ENCODE results near the gene TNK2.

The TNK2 gene

DNA sequence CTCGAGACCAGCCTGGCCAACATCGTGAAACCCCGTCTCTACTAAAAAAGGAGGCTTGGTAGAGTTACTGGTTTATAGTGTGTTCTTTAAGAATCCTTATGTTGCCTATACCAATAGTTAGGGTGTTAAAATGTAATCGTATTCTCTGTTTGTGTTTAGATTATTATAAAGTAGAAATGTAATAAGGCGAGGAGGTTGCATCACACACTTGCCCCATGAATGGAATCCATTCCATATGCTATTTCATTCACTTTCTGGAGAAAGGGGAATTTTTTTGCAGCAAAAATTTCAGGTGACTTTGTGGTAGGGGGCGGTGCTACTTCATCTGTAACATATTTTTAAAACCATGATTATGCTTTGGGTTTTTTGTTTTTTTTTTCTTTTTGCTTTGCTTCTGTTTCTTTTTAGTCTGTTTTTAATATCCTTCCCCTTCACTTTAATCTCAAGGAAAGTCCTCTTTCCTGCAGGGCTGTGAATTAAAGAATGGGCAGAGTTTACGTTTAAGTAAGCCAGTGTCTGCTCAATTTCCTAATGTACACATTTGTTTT is 63.6 kb downstream of the TNK2 start:
- H3K4me1 ChIP-seq (ENCODE audit: insufficient read depth, insufficient read length): peaks cover 3% of the 10 kb centered on the region
- no peaks in the 10 kb centered on the region for H3K27me3 ChIP-seq (ENCODE audit: insufficient read depth, insufficient read length)
- H3K9ac ChIP-seq (ENCODE audit: insufficient read length, low read depth): no peak overlapping the region
- no peak overlapping the region for H3K4me3 ChIP-seq (ENCODE audit: insufficient read length, low read depth)
- no peak for DNase-seq (ENCODE audit: low read depth, low spot score)
- no peak for TF ChIP-seq SUZ12 (IDR thresholded peaks at IDR 0.05; ENCODE audit: extremely low read depth, insufficient read depth, insufficient read length)
- TF ChIP-seq ZNF274 (IDR thresholded peaks at IDR 0.05; ENCODE audit: low read depth, low read length): no peak
- TF ChIP-seq YY1 (IDR thresholded peaks at IDR 0.05; ENCODE audit: insufficient read depth, insufficient read length): no peak
- no peaks in the 10 kb centered on the region; the same call in 1 of the 2 replicates for H3K9me3 ChIP-seq (ENCODE audit: insufficient read depth, low read length)
- no peaks in the 10 kb centered on the region for H3K36me3 ChIP-seq (ENCODE audit: insufficient read depth, insufficient read length, low read length)

DNA sequence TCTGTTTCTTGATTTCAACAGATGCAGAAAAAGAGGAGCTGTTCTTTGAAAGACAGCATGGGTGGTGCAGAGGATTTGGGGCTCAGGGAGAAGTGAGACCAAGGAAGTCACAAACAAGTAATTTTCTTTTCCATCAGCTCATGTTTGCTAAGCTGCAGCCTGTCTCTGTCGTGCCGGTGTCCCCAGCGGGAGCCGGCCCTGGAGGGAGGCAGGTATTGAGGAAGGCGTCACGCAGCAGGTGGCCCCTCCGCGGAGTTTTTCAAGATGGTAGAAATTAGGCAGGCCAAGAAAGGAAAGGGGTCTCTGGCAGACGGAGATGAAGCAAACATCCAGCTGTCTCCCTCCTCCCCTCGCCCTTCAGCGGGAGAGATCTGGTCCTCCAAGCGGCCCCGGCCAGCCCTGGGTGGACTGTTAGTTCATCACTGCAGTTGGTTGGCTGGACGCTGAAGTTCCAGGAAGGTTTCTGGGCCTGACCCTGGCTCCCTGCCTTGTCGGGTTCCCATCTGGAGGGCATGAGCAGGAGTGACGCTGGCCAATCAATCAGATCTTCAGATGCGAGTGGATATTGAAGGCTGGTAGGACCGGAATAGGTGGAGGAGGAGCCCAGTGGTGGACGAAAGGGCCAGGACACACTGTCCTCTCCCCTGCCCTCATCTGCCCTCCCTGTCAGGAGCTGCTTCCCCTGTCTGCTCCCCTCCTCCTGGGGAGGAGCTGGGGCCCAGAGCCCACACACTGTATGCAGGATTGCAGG is 68.9 kb downstream of the TNK2 start:
- TF ChIP-seq YY1 (IDR thresholded peaks at IDR 0.05; ENCODE audit: insufficient read depth, insufficient read length) (no peak), SUZ12 (IDR thresholded peaks at IDR 0.05; ENCODE audit: extremely low read depth, insufficient read depth, insufficient read length) (no peak), ZNF274 (IDR thresholded peaks at IDR 0.05; ENCODE audit: low read depth, low read length) (no peak)
- Histone ChIP-seq H3K36me3 (ENCODE audit: insufficient read depth, insufficient read length, low read length) (no peaks in the 10 kb centered on the region), H3K9ac (ENCODE audit: insufficient read length, low read depth) (peak overlapping the region; percentile 3), H3K4me3 (ENCODE audit: insufficient read length, low read depth) (no peak overlapping the region), H3K4me1 (ENCODE audit: insufficient read depth, insufficient read length) (peaks cover 9% of the 10 kb centered on the region), H3K27me3 (ENCODE audit: insufficient read depth, insufficient read length) (no peaks in the 10 kb centered on the region), H3K9me3 (ENCODE audit: insufficient read depth, low read length) (peaks cover 11% of the 10 kb centered on the region; the same call in 1 of the 2 replicates)
- DNase-seq (ENCODE audit: low read depth, low spot score): no peak

DNA sequence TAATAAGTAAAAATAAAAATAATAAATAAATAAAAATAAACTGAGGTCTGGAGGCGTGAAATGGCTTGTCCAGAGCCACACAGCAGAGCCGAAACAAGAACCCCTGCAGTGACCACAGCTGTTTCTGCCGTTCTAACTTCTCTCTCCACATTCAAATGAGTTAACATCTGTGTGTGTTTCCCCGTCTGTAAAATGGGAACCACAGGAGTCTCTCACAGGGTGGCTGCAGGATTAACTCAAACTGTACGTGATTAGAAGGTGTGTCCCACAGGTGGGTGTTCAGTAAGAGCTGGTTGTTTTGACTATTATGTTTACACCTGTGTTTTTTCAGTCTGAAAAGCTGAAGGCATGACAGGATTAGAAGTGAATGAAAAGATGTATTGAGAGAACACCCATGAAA is 69.6 kb downstream of the TNK2 start:
- peaks cover 9% of the 10 kb centered on the region for H3K4me1 ChIP-seq (ENCODE audit: insufficient read depth, insufficient read length)
- DNase-seq (ENCODE audit: low read depth, low spot score): no peak
- H3K36me3 ChIP-seq (ENCODE audit: insufficient read depth, insufficient read length, low read length): no peaks in the 10 kb centered on the region
- H3K27me3 ChIP-seq (ENCODE audit: insufficient read depth, insufficient read length): no peaks in the 10 kb centered on the region
- TF ChIP-seq YY1 (IDR thresholded peaks at IDR 0.05; ENCODE audit: insufficient read depth, insufficient read length) (no peak), ZNF274 (IDR thresholded peaks at IDR 0.05; ENCODE audit: low read depth, low read length) (no peak), SUZ12 (IDR thresholded peaks at IDR 0.05; ENCODE audit: extremely low read depth, insufficient read depth, insufficient read length) (no peak)
- no peak overlapping the region for H3K9ac ChIP-seq (ENCODE audit: insufficient read length, low read depth)
- peaks cover 11% of the 10 kb centered on the region; the same call in 1 of the 2 replicates for H3K9me3 ChIP-seq (ENCODE audit: insufficient read depth, low read length)
- H3K4me3 ChIP-seq (ENCODE audit: insufficient read length, low read depth): no peak overlapping the region

DNA sequence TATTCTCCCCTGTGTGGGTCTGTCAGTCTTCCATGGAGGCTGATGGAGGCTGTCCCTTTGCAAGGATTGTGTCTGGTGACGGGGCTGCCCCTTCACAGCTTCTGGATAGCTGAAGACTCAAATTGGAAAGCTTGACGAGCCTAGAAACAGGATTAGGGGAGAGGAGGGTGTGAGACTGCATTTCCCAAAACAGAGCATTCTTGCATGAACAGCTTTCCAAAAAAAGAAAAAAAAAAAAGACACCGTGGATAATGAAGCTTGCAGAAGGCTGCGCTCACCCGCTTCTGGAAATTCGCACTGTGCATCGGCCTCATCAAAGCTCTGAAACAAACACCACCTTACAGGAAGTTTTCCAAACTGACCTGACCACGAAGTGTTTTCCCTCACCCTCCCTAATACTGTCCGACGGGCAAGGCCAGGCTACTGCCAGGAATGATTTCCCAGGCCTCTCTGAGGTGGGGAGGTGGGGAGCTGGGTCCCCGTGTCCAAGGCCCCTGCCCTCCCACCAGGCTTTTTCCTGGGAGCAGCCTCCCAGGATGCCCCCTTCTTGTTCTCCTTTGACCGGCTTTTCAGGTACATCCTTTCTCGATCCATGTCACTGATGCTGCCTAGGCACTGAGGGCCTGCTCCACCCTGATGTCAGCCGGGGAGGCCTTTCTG is 71.7 kb downstream of the TNK2 start:
- peaks cover 11% of the 10 kb centered on the region; the same call in 1 of the 2 replicates for H3K9me3 ChIP-seq (ENCODE audit: insufficient read depth, low read length)
- no peak for TF ChIP-seq SUZ12 (IDR thresholded peaks at IDR 0.05; ENCODE audit: extremely low read depth, insufficient read depth, insufficient read length)
- no peak for TF ChIP-seq YY1 (IDR thresholded peaks at IDR 0.05; ENCODE audit: insufficient read depth, insufficient read length)
- TF ChIP-seq ZNF274 (IDR thresholded peaks at IDR 0.05; ENCODE audit: low read depth, low read length): no peak
- H3K4me3 ChIP-seq (ENCODE audit: insufficient read length, low read depth): no peak overlapping the region
- no peaks in the 10 kb centered on the region for H3K27me3 ChIP-seq (ENCODE audit: insufficient read depth, insufficient read length)
- H3K9ac ChIP-seq (ENCODE audit: insufficient read length, low read depth): no peak overlapping the region
- no peaks in the 10 kb centered on the region for H3K36me3 ChIP-seq (ENCODE audit: insufficient read depth, insufficient read length, low read length)
- H3K4me1 ChIP-seq (ENCODE audit: insufficient read depth, insufficient read length): peaks cover 13% of the 10 kb centered on the region
- DNase-seq (ENCODE audit: low read depth, low spot score): no peak

DNA sequence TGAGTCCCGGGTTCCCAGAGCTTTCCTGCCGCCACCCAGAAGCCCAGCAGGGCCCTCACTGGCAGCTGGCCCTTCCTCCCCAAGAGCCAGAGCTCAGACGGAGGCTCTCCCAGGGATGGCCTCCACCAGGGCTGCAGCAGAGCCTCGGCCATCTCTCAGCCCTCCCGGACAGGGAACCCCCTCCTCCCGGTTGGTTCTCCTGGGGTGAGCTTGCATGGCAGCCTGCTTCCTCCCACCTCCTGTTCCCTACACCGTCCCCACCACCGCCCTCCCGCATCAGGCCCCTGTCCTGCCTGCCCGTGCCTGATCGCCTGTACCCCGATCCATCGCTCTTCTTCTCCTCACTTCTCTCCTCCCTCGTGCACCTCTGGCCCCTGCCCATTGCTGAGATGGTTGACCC is 72.6 kb downstream of the TNK2 start:
- H3K27me3 ChIP-seq (ENCODE audit: insufficient read depth, insufficient read length): no peaks in the 10 kb centered on the region
- H3K4me3 ChIP-seq (ENCODE audit: insufficient read length, low read depth): no peak overlapping the region
- H3K9me3 ChIP-seq (ENCODE audit: insufficient read depth, low read length): peaks cover 11% of the 10 kb centered on the region; the same call in 1 of the 2 replicates
- no peak overlapping the region for H3K9ac ChIP-seq (ENCODE audit: insufficient read length, low read depth)
- peaks cover 13% of the 10 kb centered on the region for H3K4me1 ChIP-seq (ENCODE audit: insufficient read depth, insufficient read length)
- no peaks in the 10 kb centered on the region for H3K36me3 ChIP-seq (ENCODE audit: insufficient read depth, insufficient read length, low read length)
- DNase-seq (ENCODE audit: low read depth, low spot score): no peak
- TF ChIP-seq ZNF274 (IDR thresholded peaks at IDR 0.05; ENCODE audit: low read depth, low read length) (no peak), YY1 (IDR thresholded peaks at IDR 0.05; ENCODE audit: insufficient read depth, insufficient read length) (no peak)

DNA sequence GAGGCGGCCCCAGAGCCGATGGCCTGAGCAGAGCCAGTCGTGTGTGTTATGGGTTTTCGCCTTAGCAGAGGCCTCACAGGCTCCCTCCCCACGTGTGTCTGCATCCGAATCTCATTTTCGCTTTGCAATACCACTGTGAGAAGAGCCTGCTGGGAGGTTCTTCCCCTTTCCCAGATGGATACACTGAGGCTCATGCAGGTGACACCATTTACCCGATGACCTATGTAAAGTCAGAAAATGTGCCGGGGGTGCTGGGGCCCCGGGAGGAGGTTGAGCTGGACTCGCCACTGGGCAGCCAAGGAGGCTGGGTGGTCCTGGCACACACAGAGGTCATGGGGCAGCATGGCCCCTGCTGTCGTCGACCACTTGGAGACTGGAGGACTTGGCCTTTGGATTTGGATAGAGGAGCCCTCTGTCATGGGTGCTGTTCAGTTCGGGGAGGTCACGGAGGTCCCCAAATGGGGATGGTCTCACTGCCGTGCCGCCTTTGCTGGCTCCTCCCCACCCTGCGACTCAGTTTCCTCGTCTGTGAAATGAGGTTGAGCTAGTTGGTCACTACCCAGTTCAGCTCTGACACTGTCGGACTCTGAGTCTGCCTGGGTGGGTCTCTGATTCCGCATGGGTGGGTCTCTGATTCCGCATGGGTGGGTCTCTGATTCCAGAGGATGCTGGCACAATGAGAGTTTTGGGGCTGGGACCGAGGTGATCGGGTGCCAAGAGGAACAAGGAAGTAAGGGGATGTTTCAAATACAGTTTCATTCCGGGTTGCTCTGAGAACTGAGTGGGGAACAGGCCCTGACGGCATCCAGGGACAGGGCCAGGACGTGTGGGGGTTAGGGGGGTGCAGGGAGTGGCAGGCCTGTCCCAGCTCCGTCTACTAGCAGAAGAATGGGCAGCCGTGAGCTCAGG is 73.4 kb downstream of the TNK2 start:
- no peaks in the 10 kb centered on the region for H3K36me3 ChIP-seq (ENCODE audit: insufficient read depth, insufficient read length, low read length)
- TF ChIP-seq ZNF274 (IDR thresholded peaks at IDR 0.05; ENCODE audit: low read depth, low read length) (no peak), SUZ12 (IDR thresholded peaks at IDR 0.05; ENCODE audit: extremely low read depth, insufficient read depth, insufficient read length) (no peak), YY1 (IDR thresholded peaks at IDR 0.05; ENCODE audit: insufficient read depth, insufficient read length) (no peak)
- no peak for DNase-seq (ENCODE audit: low read depth, low spot score)
- no peaks in the 10 kb centered on the region for H3K27me3 ChIP-seq (ENCODE audit: insufficient read depth, insufficient read length)
- H3K9me3 ChIP-seq (ENCODE audit: insufficient read depth, low read length): peaks cover 11% of the 10 kb centered on the region; the same call in 1 of the 2 replicates
- peaks cover 13% of the 10 kb centered on the region for H3K4me1 ChIP-seq (ENCODE audit: insufficient read depth, insufficient read length)
- no peak overlapping the region for H3K4me3 ChIP-seq (ENCODE audit: insufficient read length, low read depth)
- H3K9ac ChIP-seq (ENCODE audit: insufficient read length, low read depth): no peak overlapping the region
